HG03045 (cell line): ENCODE measurements around the gene PHF21B.
"Not testable (repeated sequence)": the region's sequence is repeated elsewhere in the genome, so short reads cannot be mapped to it uniquely, and the experiment has no call there.

ENCODE experiments used
- ATAC-seq: cut with Tn5 transposase; IDR thresholded peaks from one replicate; pipeline ENCODE4 v1.9.1; 2021; ENCODE audit warnings: mild to moderate bottlenecking, moderate library complexity; ENCODE audit not compliant: unreplicated experiment

PHF21B gene

DNA sequence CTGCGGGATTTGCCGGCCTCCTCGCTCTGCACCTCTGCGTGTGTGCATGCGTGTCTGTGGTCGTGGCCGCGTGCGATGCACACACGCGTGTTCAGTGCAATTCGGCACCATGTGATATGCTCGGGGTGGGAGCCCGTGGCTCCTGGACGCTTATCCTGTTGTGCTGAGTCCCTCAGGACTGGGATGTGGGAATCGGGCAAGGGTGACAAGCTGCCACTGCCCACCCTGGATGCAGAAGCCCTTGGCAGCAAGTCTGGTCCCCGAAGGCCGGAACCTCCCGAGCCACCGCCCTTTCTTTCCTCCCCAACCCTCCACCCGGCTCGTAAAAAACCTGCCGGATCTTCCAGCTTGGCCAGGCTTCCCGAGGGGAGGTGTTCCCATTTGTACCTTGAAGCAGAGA, 128.2 kb downstream of the PHF21B start:
- ATAC-seq, result no peak

DNA sequence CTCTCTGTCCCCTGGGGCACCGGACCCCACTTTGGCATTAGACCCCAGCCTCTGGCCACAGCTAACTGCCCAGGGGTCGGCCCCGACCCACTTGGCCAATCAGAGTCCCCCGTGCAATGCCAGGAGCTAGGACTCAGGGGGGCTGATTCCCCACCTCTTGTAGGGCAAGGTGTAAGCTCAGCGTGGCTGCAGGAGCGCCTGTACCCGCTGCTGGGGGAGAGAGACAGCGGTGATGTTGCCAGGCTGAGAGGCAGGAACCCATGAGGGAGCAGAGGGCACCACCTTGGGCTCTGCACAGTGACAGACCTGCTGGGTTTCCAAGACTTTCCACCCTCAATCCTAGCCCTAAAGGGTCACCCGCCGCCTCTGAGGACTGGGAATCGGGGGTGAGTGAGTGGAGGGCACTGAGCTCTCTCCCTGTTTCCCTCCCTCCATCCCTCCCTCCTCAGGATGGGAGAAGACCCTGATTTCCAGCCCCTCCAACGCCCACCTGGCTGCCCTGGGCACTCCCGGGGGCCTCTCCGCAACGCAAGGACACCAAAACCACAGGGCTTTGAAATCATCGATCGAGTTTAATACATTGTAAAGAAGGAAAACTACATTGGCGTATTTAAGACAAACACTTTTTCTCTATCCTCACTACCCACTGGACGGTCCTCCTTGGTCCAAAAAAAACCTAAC, 129.1 kb downstream of the PHF21B start:
- no peak for ATAC-seq

DNA sequence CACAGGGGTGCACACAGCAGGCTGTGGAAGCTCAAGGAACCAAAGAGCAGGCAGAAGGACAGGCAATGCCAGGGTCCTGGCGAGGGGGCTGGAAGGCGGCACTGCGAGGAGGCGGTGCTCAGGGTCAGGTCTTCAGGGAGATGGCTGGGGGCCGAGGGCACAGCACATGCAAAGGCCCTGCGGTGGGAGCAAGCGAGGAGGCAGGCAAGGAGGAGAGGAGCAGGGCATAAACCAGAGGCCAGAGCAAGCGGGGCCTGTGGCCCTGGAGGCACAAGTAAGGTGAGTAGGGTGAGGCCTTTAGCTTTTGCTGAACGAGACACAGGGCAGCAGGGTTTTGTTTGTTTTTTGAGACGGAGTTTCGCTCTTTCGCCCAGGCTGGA, 130.5 kb downstream of the PHF21B start:
- ATAC-seq, result no peak

DNA sequence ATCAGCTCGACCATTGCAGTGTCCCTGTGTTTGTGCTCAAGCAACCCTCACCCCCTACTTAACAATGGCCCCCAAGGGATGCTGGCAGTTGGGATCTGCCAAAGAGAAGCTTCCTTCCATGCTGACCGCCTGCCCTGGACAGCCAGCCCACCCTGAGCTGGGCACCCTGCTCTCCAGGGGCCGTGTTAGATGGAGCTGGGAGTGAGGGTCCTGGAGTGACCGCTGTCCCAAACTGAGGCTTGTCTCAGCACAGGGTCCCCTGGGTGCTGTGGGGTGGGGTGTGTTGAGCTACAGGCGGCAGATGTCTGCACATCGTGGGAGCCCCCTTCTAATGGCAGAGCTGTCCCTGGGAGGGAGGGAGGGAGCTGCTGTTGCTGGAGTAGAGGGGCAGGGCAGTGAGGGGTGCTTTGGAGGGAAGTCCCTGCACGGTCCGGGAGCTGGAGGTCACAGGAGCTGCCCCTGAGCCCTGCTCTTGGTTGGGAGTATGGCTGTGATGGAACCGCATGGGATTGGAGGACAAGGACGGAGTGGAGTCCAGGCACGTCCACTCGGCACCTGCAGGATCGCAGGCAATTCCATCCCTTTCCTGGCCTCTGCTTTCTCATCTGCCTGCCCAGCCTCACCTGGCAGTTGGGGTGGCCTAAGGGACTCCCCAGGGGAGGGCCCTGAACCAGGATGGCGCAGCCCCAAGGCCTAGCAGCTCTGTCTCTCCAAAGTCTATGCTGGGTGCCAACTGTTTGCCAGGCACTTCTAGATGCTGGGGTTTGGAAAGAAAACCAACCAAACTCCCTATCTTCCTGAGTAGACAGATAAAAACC, 131.1 kb downstream of the PHF21B start:
- no peak for ATAC-seq

DNA sequence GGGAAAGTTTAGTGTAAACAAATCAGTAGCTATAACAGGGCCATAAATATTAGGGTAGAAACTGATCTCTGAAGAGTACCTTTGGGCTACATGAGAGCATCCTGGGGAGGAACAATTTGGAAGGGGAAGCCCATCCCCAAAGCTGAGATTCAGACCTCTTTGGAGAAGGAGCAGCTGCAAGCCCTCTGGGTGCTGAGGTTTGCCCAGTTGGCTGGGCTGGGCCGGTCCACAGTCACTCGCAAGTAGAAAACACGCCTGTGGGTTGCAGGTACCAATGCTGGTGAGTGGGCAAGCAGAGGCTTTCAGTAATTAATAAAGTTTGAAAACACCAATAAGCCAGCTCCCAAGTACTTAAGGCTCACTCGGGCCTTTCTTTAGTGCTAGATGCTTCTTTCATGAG, 132.9 kb downstream of the PHF21B start:
- ATAC-seq, result no peak

DNA sequence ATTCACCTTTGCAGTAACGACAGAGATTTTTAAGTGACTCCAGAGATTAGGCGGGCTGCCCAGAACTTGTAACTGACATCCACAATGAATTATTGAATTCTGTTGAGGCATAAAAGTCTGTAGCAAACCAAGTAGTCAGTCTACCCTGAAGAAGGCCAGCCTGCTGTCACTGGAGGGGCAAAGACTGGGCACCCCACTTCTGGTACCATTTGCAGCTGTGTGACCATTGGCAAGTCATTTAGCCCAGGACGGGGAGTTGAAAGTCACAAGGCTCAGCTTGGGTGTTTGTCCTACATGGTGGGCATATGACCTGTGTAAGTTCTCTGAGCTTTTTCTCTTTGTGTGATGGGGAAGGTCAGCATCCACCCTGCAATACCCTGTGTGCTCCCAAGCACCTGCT, 138.0 kb downstream of the PHF21B start:
- ATAC-seq, result no peak

DNA sequence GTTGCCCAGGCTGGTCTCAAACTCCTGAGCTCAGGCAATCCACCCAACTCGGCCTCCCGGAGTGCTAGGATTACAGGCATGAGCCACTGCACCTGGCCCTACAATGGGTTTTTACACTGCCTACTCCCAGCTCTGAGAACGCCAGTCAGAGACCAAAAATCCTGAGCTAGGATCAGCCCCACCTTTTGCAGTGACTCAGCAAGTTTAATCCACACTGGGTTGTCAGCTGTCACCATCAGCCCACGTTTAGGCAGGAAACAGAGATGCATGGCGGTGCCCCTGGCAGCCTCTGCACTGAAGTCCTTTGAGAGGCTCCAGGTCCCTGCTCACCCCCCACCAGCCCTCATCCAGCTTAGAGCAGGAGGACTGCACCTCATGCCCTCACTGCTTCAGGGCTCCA, 139.8 kb downstream of the PHF21B start:
- no peak for ATAC-seq

DNA sequence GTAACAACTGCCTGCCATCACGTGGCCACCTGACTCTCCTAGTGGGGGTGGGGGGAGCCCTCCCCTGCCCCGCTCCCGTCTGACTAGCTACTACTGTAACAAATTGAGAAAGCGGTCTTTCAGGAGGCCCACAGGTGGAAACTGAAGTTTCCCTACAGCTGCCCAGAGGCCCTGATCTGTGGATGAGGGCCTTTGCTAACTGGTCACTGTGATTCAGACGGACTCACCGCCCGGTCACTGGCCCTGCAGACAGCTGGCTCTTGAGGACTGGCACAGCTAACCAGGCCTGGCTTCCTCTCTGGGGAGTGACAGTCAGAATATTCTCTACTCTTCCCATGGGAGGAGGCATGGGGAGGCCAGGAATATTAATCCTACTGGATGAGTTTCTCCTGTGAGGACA, 140.6 kb downstream of the PHF21B start:
- no peak for ATAC-seq

DNA sequence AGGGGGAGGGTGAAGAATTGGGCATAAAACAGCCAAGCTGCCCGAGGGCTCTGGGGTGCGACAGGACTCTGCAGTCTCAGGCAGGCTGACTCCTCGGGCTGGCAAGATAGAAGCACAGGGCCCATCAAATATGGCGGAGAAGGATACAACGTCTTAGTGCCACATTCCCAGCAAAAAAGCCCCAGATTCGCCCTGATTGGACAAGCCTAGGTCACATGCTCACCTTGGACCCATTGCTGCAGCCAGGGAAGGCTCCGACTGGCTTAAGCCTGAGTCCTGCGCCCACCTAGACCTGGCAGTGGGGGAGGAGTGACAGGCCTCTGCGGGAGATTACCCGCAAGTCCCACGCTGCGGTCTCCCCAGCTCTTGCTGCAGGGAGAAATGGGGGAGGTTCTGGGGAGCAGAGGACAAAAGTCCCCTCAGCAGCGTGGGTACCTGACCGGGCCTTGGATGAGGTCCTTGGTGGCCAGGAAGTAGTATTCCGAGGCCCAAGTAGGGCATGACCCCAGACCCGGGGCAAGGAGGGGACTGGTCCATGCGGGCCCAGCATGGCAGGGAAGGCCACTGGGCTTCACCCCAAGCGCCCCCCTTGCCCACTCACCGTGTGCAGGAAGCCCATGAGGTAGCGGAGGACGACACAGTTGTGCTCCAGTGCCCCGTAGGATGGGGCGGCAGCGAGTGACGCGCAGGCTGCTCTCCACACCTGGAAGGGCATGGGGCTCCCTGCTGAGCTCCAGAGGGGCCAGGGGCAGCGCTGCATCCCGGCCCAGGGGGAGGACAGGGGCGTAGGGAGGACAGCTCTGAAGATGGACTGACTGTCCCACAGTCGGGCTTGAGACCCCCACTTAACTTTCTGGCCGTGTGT, 144.4 kb downstream of the PHF21B start:
- no peak for ATAC-seq

DNA sequence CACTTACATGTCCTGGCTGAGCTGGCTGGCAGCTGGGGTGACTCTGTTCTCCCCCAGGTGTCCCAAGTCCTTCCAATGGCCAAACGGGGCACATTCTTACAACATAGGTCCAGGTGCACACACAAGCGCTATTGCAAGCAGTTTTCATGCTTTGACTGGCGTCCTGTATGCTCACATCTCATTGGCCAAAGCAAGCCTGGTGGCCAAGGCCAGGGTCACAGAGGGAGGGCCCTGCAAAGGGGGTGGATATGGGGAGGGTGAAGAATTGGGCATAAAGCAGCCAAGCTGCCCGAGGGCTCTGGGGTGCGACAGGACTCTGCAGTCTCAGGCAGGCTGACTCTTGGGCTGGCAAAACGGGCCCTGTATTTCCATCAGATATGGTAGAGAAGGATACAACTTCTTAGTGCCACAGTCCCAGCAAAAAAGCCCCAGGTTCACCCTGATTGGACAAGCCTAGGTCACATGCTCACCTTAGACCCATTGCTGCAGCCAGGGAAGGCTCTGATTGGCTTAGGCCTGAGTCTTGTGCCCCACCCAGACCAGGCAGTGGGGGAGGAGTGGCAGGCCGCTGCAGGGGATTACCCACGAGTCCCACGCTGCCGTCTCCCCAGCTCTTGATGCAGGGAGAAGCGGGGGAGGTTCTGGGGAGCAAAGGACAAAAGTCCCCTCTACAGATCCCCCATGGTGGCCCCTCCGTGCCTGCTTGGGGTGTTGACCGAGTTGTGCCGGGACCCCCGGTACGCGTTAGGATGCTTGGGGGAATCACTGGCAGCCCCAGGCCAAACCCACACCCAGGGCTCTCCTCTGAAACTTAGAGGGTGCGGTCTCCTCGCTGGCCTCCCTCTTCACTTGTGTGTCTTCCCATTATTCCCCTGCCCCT, 146.6 kb downstream of the PHF21B start:
- no peak for ATAC-seq

DNA sequence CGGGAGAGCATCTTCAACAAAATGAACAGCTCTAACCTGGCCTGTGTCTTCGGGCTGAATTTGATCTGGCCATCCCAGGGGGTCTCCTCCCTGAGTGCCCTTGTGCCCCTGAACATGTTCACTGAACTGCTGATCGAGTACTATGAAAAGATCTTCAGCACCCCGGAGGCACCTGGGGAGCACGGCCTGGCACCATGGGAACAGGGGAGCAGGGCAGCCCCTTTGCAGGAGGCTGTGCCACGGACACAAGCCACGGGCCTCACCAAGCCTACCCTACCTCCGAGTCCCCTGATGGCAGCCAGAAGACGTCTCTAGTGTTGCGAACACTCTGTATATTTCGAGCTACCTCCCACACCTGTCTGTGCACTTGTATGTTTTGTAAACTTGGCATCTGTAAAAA, 147.5 kb downstream of the PHF21B start:
- ATAC-seq, result no peak

DNA sequence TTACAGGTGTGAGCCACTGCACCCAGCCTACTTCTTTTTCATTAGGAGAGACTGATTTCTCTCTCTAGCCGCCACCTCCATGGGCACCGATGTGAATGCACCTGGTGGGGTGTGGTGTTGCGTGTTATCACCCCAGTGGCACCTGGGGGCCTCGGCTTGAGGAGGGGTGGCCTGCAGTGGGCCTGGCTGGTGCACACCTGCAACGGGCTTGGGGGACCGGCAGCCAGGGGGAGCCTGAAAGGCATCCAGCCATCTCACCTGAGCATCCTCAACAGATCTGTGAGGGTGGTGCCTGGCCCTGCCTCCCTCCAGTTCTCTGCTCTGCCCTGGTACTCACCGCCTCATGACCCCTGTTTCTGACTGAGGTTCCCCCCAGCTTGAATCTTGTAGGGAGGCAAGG, 148.6 kb downstream of the PHF21B start:
- no peak for ATAC-seq

DNA sequence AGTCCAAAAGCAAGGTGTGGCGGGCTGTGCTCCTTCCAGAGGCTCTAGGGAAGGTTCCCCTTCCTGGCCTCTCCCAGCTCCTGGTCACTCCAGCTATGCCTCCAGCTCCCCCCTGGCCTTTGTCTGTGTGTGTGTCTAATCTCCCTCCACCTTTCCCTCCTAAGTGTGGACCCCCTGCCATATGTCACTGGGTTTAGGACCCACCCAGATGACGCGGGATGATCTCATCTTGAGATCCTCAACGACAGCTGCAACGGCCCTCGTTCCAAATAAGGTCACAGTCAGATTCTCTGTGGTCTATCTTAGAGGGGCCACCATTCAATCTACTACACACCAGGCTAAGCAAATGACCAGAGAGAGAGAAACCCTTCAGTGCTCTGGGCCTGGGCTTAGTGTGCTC, 149.5 kb downstream of the PHF21B start:
- no peak for ATAC-seq

DNA sequence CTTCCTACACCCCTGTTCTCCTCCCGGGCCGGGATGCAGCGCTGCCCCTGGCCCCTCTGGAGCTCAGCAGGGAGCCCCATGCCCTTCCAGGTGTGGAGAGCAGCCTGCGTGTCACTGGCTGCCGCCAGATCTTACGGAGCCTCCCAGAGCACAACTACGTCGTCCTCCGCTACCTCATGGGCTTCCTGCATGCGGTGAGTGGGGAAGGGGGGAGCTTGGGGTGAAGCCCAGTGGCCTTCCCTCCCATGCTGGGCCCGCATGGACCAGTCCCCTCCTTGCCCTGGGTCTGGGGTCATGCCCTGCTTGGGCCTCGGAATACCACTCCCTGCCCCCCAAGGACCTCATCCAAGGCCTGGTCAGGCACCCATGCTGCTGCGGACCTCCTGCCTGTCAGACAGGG, 150.2 kb downstream of the PHF21B start:
- ATAC-seq, result no peak

DNA sequence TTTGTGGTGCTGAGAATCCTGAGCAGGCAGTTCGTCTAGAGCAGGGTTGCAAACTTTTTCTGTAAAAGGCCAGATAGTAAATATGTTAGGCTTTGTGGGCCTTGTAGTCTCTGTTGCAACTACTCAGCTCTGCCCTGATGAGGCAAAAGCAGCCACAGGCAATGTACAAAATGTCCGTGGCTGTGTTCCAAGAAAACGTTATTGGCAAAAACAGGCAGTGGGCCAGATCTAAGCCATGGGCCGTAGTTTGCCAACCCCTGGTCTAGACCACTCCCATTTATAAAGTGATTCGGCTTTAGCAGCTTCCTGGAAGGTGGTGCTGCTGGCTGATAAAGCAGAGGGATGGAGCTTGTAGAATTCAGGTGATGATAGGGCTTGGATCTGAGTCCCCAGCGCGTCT, 151.0 kb downstream of the PHF21B start:
- not testable (repeated sequence) for ATAC-seq

DNA sequence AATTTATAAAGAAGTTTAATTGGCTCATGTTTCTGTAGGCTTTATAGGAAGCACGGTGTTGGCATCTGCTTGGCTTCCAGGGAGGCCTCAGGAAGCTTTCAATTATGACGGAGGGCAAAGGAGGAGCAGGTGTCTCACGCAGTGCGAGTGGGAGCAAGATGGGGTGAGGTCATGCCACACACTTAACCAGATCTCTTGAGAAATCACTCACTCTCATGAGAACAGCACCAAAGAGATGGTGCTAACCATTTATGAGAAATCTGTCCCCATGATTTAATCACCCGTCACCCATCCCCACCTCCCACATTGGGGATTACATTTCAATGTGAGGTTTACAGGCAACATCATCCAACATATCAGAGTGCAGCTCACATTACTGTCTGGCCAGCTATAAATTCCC, 153.9 kb downstream of the PHF21B start:
- no peak for ATAC-seq

DNA sequence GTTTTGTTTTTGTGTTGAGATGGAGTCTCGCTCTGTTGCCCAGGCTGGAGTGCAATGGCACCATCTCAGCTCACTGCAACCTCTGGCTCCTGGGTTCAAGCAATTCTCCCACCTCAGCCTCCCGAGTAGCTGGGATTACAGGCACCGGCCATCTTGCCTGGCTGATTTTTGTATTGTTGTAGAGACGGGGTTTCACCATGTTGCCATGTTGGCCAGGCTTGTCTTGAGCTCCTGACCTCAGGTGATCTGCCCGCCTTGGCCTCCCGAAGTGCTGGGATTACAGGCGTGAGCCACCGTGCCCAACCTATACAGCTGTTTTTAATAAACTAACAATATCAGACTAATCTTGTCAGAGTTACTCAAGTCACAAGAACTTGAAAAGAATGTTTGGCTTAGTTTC, 155.2 kb downstream of the PHF21B start:
- ATAC-seq, result not testable (repeated sequence)

DNA sequence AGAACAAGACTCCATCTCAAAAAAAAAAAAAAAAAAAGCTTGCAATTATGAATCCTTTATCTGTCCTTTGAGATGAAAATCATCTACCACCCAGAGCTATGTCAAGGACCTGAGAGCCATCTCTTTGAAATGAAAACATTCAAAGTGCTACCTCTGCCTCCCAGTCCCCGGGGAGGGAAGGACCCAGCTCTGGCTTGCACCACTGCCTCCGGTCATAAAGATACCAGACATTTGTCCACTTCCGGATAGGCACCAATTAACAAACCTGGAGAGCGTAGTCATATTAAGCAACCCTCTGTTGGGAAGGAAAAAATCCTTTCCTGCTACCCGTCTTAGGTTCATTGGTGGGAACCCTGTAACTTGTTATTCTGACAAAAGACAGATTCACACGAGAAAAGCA, 158.9 kb downstream of the PHF21B start:
- no peak for ATAC-seq

DNA sequence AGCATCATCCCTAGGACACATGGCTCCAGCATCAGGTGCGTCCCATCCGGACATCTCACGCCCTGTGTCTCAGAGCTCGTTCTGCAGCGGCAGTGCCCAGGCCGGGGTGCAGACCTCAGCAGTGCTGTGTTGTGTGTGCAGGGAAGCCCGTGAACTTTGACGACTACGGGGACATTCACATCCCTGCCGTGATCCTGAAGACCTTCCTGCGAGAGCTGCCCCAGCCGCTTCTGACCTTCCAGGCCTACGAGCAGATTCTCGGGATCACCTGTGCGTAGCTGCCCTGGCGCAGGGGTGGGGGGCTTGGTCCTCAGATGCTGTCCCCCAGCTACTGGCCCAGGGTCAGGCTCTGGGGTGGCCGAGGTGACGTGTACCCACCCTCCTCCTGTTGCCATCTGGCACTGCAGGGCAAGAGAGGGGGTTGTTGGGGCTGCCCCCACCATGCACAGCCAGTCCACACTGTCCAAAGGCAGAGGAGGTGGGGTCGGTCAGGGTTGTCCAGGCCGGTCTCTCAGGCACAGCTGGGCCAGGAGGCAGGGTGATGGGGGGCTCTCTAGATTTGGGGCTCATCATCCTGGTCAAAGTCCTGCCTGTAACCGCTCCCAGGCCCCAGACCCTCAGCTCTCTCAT, 160.9 kb downstream of the PHF21B start:
- no peak for ATAC-seq

DNA sequence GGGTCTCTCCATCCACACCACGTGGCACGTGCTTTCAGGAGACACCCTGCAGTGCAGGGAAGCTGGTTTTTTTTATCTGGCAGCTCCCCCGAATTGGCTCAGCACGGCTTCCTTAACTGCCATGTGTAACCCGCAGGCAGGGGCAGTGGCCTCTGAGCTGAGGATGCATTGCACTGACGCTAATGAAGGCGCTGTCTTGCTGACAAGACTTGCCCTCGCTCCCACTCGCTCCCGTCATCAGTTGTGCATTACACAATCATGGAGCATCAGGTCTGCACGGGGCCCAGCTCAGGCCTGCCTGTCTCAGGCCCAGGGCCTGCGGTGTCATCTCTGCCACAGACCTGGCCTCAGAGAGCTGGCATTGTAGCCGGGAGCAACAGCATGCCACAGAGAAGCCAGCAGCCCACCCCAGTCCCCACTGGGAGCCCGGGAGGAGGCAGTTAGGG, 161.5 kb downstream of the PHF21B start:
- ATAC-seq, result no peak
